Activated T-cell treated with anti-CD3 and anti-CD28 coated beads for 24 hours (primary cell): ENCODE results near the gene MACROD1.

Source experiments
- DNase-seq: peaks from one replicate; pipeline ENCODE4 v3.0.0-alpha.2; 2020; ENCODE audit warnings: low read depth

The MACROD1 gene

GRCh38 chr11:64073542-64073941, 92.4 kb downstream of the MACROD1 start:
- DNase-seq = no peak

- DNase-seq = no peak
Observed at GRCh38 chr11:64072871-64073270, 93.0 kb downstream of the MACROD1 start.

- DNase-seq = no peak
Observed at GRCh38 chr11:64072403-64072802, 93.5 kb downstream of the MACROD1 start.

- DNase-seq = no peak
Observed at GRCh38 chr11:64071849-64072248, 94.1 kb downstream of the MACROD1 start.

- DNase-seq = no peak
Observed at GRCh38 chr11:64070314-64070681, 95.6 kb downstream of the MACROD1 start.

GRCh38 chr11:64069401-64070313, 96.3 kb downstream of the MACROD1 start:
- no peak for DNase-seq

- no peak for DNase-seq
Observed at GRCh38 chr11:64068705-64069400, 97.1 kb downstream of the MACROD1 start.

- no peak for DNase-seq
Observed at GRCh38 chr11:64067230-64067993, 98.5 kb downstream of the MACROD1 start.

- DNase-seq = no peak
Observed at GRCh38 chr11:64065712-64066111, 100.2 kb downstream of the MACROD1 start.

GRCh38 chr11:64065141-64065465, 100.8 kb downstream of the MACROD1 start:
- no peak for DNase-seq

GRCh38 chr11:64064374-64065140, 101.4 kb downstream of the MACROD1 start:
- DNase-seq = no peak

GRCh38 chr11:64063777-64064176, 102.1 kb downstream of the MACROD1 start:
- no peak for DNase-seq

- DNase-seq = no peak
Observed at GRCh38 chr11:64062185-64063039, 103.5 kb downstream of the MACROD1 start.

GRCh38 chr11:64060861-64061444, 105.0 kb downstream of the MACROD1 start:
- DNase-seq = peak; percentile 40

GRCh38 chr11:64060263-64060860, 105.6 kb downstream of the MACROD1 start:
- no peak for DNase-seq

- no peak for DNase-seq
Observed at GRCh38 chr11:64059339-64060140, 106.4 kb downstream of the MACROD1 start.

GRCh38 chr11:64058494-64058893, 107.4 kb downstream of the MACROD1 start:
- DNase-seq = no peak

GRCh38 chr11:64057890-64058289, 108.0 kb downstream of the MACROD1 start:
- no peak for DNase-seq

GRCh38 chr11:64056861-64057260, 109.1 kb downstream of the MACROD1 start:
- no peak for DNase-seq
